NCI-H82 treated with DMSO at 0.1 percent for 48 hours (cell line): Measurements from ENCODE around the gene SLC38A4.
"Not testable (repeated sequence)": the region's sequence is repeated elsewhere in the genome, so short reads cannot be mapped to it uniquely, and the experiment has no call there.

ENCODE experiments used
- DNase-seq: peaks from one replicate; lab custom pipeline; 2025; ENCODE audit not compliant: unreplicated experiment; lab: John Stamatoyannopoulos, UW

The SLC38A4 gene

GRCh38 chr12:46778415-46778814 lies 47.4 kb downstream of the SLC38A4 start:
- DNase-seq = no peak

GRCh38 chr12:46777587-46777986 lies 48.2 kb downstream of the SLC38A4 start:
- no peak for DNase-seq

- DNase-seq = no peak
Observed at GRCh38 chr12:46775796-46776195, 50.0 kb downstream of the SLC38A4 start.

DNA sequence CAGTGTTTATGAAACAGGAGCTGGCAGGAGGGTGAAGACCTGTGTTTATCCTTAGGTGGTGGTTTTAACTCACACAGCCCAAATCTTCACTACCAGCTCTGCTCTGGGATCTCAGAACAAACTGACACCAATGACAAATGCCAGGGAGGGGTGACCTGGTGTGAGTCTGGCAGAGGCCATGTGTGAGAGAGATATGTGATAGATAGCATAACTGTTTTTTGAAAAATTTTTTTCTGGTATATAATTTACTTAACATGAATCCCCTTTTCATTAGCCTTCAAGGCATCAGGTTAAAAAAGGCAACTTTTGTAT lies 51.5 kb downstream of the SLC38A4 start:
- DNase-seq = no peak

- no peak for DNase-seq
Observed at GRCh38 chr12:46773586-46774321, 52.0 kb downstream of the SLC38A4 start.

DNA sequence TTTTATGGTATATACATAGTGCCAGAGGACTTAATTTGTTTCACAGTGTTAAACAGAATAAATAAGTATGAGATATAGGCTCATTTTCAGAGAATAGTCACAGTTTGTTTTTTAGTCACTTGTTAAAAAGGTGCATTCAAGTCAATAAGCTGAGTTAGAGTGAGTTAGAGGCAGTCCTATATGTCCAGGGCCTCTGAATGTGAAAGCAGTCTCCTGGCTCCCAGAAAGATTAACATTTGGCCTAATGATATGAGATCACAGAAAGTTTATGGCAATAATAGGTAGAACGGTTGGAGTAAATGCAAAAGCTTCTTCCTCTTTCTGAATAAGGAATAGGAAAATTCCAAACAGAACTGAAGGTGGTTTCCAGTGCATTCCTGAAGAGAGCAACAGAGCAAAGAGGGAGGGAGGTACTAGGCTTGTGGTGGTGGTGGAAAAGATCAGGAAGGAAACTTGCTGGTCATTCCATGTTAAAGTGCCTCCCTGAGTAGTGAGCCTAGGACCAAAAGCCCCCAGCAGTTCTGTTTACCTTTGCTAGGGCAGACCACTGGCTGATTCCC lies 54.4 kb downstream of the SLC38A4 start:
- DNase-seq = no peak

DNA sequence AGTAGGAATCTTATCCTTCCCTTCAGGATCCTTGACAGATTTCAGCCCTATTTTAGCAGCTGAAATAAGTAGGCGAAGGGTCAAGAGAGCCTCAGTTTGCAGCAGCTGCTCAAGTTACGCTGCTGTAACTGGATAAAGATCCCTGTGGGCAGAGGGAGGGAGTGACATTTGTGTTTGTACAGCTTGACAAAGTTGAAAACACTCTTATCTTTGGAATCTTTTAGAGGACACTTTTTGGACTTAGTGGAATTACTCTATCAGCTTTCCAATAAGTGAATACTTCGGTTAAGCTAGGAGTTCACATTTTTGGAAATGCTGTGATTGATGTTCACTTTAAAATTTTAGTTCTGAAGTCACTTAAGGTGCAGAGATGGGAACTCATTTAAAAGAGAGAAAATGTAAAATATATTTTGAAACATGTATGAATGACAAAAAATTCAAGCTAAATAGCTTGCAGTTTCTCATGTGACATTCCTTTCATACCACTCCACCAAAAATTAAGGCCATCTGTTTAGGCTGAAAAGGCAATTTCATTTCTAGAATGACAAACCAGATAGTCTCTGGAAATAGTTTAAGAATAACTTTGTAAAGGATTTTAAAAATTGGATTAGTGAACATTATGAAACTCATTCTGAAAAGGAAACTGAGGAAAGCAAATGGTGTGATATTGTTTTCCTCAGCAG lies 55.2 kb downstream of the SLC38A4 start:
- peak; percentile 18 for DNase-seq

GRCh38 chr12:46764005-46764404 lies 61.8 kb downstream of the SLC38A4 start:
- DNase-seq = no peak

DNA sequence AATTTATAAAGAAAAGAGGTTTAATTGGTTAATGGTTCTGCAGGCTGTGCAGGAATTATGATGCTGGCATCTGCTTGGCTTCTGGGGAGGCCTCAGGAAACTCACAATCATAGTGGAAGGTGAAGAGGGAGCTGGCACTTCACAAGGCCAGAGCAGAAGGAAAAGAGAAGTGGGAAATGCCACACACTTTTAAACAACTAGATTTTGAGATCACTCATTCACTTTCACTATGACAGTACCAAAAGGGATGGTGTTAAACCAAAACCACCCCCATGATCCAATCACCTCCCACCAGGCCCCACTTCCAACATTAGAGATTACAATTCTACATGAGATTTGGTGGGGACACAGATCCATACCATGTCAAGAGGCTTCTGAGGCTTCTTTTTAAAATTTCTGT lies 62.6 kb downstream of the SLC38A4 start:
- DNase-seq = no peak

GRCh38 chr12:46754550-46754949 lies 71.2 kb downstream of the SLC38A4 start:
- no peak for DNase-seq

- no peak for DNase-seq
Observed at GRCh38 chr12:46752396-46752795, 73.4 kb downstream of the SLC38A4 start.

DNA sequence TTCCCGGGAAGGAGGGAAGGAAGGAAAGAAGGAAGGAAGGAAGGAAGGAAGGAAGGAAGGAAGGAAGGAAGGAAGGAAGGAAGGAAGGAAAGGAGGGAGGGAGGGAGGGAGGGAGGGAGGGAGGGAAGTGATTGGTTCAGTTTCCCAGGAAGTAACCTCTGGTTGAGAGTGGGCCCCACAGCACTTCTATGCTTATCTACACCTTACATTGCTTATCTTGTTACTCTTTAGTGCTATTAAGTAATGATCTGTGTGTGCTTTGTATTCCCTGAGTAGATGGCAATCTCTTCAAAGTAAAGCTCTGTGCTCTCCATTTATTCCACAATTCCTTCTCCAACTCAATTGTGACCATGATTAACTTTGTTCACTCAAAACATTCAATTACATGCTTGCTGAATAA lies 74.6 kb downstream of the SLC38A4 start:
- DNase-seq = no peak

DNA sequence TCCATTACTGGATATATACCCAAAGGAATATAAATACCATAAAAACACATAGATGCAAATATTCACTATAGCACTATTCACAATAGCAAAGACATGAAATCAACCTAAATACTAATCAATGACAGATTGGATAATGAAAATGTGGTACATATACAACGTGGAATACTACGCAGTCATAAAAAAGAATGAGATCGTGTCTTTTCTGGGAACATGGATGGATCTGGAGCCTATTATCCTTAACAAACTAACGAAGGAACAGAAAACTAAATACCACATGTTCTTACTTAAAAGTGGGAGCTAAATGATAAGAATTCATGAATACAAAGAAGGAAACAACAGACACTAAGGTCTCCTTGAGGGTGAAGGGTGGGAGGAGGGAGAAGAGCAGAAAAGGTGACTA lies 76.5 kb downstream of the SLC38A4 start:
- no peak for DNase-seq

DNA sequence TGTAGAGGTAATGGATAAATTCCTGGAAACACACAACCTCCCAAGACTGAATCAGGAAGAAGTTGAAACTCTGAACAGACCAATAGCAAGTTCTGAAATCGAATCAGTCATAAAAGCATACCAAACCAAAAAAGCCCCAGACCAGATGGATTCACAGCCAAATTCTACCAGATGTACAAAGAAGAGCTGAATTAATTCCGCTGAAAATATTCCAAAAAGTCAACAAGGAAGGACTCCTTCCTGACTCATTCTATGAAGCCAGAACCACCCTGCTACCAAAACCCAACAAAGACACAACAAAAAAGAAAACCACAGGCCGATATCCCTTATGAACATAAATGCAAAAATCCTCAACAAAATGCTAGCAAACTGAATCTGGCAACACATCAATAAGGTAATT lies 81.5 kb downstream of the SLC38A4 start:
- DNase-seq = no peak

DNA sequence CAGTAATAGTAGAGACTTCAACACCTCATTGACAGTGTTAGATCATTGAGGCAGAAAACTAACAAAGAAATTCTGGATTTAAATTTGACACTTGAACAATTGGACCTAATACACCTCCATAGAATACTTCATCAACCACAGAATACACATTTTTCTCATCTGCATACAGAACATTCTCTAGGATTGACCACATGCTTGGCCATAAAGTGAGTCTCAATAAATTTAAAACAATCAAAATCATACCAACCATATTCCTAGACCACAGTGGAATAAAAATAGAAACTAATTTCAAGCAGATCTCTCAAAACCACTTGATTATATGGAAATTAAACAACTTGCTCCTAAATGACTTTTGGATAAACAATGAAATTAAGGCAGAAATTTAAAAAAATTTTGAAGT lies 82.3 kb downstream of the SLC38A4 start:
- no peak for DNase-seq

DNA sequence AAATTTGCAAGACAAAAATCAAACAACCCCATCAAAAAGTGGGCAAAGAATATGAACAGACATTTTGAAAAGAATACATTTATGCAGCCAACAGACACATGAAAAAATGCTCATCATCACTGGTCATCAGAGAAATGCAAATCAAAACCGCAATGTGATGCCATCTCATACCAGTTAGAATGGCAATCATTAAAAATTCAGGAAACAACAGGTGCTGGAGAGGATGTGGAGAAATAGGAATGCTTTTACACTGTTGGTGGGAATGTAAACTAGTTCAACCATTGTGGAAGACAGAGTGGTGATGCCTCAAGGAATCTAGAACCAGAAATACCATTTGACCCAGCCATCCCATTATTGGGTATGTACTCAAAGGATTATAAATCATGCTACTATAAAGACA lies 83.5 kb downstream of the SLC38A4 start:
- not testable (repeated sequence) for DNase-seq

DNA sequence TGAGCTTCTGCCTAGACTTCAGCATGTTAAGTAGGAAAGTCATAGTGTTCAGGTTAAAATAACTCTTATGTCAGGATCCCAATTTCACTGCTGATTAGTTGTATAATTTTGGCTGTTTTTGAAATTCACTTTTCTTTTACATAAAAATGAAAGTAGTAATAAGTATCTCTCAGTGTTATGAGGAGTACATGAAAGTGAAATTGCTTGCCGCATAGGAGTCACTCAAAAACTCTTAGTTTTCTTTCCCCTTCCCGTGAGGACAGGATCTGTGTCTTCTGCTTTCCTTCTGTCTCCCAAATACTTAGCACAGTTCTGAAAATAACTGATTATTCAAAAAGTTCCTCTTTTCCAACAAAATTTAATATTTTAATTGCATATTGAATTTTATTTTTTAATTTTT lies 100.5 kb downstream of the SLC38A4 start:
- no peak for DNase-seq

DNA sequence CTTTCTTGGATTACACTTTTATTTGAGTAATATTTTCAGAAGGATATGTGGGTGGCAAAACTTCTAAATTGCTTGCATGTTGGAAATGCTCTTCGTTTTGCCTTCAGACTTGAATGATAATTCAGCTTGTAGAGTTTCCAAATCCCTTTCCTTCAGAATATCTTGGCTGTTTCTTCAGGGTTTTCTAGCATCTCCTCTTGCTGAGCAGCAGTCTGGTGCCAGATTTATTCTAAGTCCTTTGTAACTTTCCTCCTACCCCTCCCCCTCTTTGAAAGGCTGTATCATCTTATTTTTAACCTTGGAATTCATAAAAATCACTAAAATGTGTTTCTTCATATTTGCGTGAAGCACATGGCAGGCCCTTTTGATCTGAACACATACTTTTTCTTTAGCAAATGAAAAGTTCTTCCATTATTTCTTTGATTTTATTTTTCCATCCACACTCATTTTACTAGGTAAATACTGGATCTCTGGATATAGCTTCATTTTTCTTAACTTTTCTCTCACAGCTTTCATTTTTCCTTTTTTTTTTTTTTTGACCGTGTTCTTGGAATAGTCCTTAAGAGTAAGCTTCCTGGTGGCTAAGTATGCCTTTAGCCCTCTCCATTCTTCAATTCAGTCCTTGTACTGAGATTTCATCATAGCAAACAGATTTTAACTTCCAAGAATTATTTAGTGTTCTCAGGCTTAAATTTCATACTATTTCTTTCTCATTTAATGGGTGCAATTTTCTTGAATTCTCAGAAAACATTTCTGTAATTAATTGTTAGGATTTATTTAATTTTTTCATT lies 102.0 kb downstream of the SLC38A4 start:
- no peak for DNase-seq

- DNase-seq = no peak
Observed at GRCh38 chr12:46722394-46723185, 103.2 kb downstream of the SLC38A4 start.

DNA sequence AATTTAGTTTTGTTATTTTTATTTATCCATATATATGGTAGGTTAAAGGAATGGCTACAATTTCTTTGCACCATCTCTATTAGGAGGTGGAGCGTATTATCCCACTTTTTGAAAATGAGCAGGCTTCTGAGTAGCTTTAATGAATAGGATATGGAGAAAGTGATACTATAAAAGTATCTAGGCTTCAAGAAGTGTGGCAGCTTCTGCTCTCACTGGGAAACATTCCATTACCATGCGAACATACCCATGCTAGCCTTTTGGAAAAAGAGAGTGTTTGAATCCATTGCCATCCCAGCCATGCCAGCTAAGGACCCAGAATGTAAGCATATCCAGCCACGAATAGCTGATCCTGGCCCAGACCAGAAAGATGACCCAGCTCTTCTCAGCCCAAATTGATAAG lies 107.3 kb downstream of the SLC38A4 start:
- no peak for DNase-seq

DNA sequence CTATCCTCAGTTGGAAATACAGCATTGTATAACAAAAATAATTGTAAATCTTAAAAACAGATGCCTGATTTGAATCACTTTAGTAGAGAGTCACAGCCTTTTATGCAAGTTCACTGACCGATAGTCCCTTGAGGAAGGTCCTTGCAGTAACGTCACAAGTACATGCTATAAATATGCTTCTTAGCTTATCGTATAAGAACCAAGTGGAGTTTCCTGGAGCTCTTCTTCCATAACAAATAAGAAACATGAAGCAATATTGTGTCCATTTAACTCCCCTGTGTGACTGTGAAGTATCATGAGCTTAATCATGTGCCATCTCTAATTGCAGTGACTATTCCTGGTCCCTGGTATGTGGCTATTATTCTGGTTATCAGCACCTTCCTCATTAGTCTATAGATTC lies 107.9 kb downstream of the SLC38A4 start:
- DNase-seq = no peak
